D721Med (cell line): ENCODE measurements around the gene CHCHD3.
"Not testable (repeated sequence)": the region's sequence is repeated elsewhere in the genome, so short reads cannot be mapped to it uniquely, and the experiment has no call there.

Experiments
- DNase-seq: peaks from one replicate; pipeline ENCODE4 v3.0.0; 2011; ENCODE audit warnings: low spot score; ENCODE audit not compliant: insufficient read length
- FAIRE-seq: peaks from 2 replicates; lab custom pipeline; 2011; peaks lifted over from hg19 to GRCh38; lab: Jason Lieb, UNC
- CTCF ChIP-seq: IDR thresholded peaks from 2 replicates; pipeline ENCODE4 v1.5.1; 2012; ENCODE audit warnings: mild to moderate bottlenecking, control low read depth; ENCODE audit not compliant: insufficient read depth; ENCODE audit errors: missing control alignments

The CHCHD3 gene

GRCh38 chr7:132919771-132920170 is 162.1 kb downstream of the CHCHD3 start:
- no peak for DNase-seq
- no peak for TF ChIP-seq CTCF
- no peak for FAIRE-seq

- TF ChIP-seq CTCF = no peak
- FAIRE-seq = no peak
- no peak for DNase-seq
Measured at GRCh38 chr7:132915647-132916046, 166.2 kb downstream of the CHCHD3 start.

GRCh38 chr7:132910657-132911056 is 171.2 kb downstream of the CHCHD3 start:
- DNase-seq (no peak), FAIRE-seq (no peak)
- TF ChIP-seq CTCF = no peak

GRCh38 chr7:132907380-132907940 is 174.4 kb downstream of the CHCHD3 start:
- no peak for DNase-seq
- FAIRE-seq = no peak
- no peak for TF ChIP-seq CTCF

GRCh38 chr7:132906193-132906835 is 175.6 kb downstream of the CHCHD3 start:
- FAIRE-seq (no peak), DNase-seq (no peak)
- no peak for TF ChIP-seq CTCF

- not testable (repeated sequence) for DNase-seq, FAIRE-seq
Measured at GRCh38 chr7:132905136-132905535, 176.8 kb downstream of the CHCHD3 start.

GRCh38 chr7:132904209-132904608 is 177.7 kb downstream of the CHCHD3 start:
- FAIRE-seq = no peak
- no peak for TF ChIP-seq CTCF
- DNase-seq = no peak

- not testable (repeated sequence) for FAIRE-seq
Measured at GRCh38 chr7:132902294-132902693, 179.6 kb downstream of the CHCHD3 start.

More at GRCh38 chr7:132902294-132902693, 179.6 kb downstream of the CHCHD3 start:
- DNase-seq = not testable (repeated sequence)
